Liver (tissue), 9 donors: ENCODE data around the gene SLC38A6. TPM values are rescaled to one million over a fixed set of nuclear protein-coding genes. Genes with fewer than 3 reads are reported as not detected.

Experiments
- DNase-seq: peaks from one replicate; pipeline ENCODE4 v3.0.0-alpha.2; 2017; ENCODE audit warnings: low spot score
- H3K27ac ChIP-seq, 2 donors: one replicate each; pipeline ENCODE4 v1.7.0; 2013; ENCODE audit warnings: inconsistent platforms in 2 of 2, low read length in 2 of 2, control low read depth in 1 of 2, low read depth in 1 of 2, mild to moderate bottlenecking in 1 of 2
- H3K27me3 ChIP-seq, 4 donors: one replicate each; pipeline versions ENCODE4 v1.6.1 to v1.7.0; 2013; ENCODE audit warnings: low read length in 3 of 4, inconsistent platforms in 1 of 4, mild to moderate bottlenecking in 1 of 4, moderate library complexity in 1 of 4; ENCODE audit not compliant: control insufficient read depth in 4 of 4, insufficient read depth in 4 of 4
- H3K36me3 ChIP-seq, 4 donors: one replicate each; pipeline versions ENCODE4 v1.6.1 to v1.7.0; 2013; ENCODE audit warnings: low read length in 3 of 4, mild to moderate bottlenecking in 3 of 4, low read depth in 1 of 4, moderate library complexity in 1 of 4; ENCODE audit not compliant: control insufficient read depth in 4 of 4, insufficient read depth in 3 of 4
- H3K4me1 ChIP-seq, 4 donors: one replicate each; pipeline versions ENCODE4 v1.6.1 to v1.7.0; 2013; ENCODE audit warnings: low read length in 3 of 4, mild to moderate bottlenecking in 3 of 4, moderate library complexity in 1 of 4; ENCODE audit not compliant: control insufficient read depth in 4 of 4, insufficient read depth in 4 of 4
- H3K4me3 ChIP-seq, 3 donors: one replicate each; pipeline versions ENCODE4 v1.6.1 to v1.7.0; 2013; ENCODE audit warnings: low read length in 3 of 3, control low read depth in 1 of 3, low read depth in 1 of 3, mild to moderate bottlenecking in 1 of 3
- H3K9ac ChIP-seq, 2 donors: one replicate each; pipeline ENCODE4 v1.7.0; 2013; ENCODE audit warnings: low read length in 2 of 2, mild to moderate bottlenecking in 2 of 2, moderate library complexity in 2 of 2, control low read depth in 1 of 2, low read depth in 1 of 2
- H3K9me3 ChIP-seq, 4 donors: one replicate each; pipeline versions ENCODE4 v1.6.1 to v1.7.0; 2013; ENCODE audit warnings: low read length in 3 of 4; ENCODE audit not compliant: control insufficient read depth in 4 of 4
- EGR1 ChIP-seq, 2 donors: IDR thresholded peaks; 2 replicates each; pipeline ENCODE4 v1.6.1; 2016 to 2018; ENCODE audit warnings: antibody characterized with exemption in 2 of 2, low read depth in 2 of 2
- FOXA1 ChIP-seq: IDR thresholded peaks from 2 replicates; pipeline ENCODE4 v1.6.1; 2016; ENCODE audit warnings: antibody characterized with exemption
- GABPA ChIP-seq, 2 donors: IDR thresholded peaks in 1 of 2; conservative IDR thresholded peaks in 1 of 2; 2 replicates each; pipeline ENCODE4 v1.6.1; 2016; ENCODE audit warnings: antibody characterized with exemption in 2 of 2, mild to moderate bottlenecking in 1 of 2, moderate library complexity in 1 of 2
- HNF4A ChIP-seq, 2 donors: conservative IDR thresholded peaks; 2 replicates each; pipeline ENCODE4 v1.6.1; 2016; ENCODE audit warnings: antibody characterized with exemption in 2 of 2, mild to moderate bottlenecking in 2 of 2
- RAD21 ChIP-seq, 2 donors: IDR thresholded peaks; 2 replicates each; pipeline ENCODE4 v1.6.1; 2016; ENCODE audit warnings: antibody characterized with exemption in 2 of 2, mild to moderate bottlenecking in 2 of 2
- RXRA ChIP-seq, 2 donors: IDR thresholded peaks; 2 replicates each; pipeline ENCODE4 v1.6.1; 2017 to 2018; ENCODE audit warnings: antibody characterized with exemption in 2 of 2, mild to moderate bottlenecking in 1 of 2
- SP1 ChIP-seq: IDR thresholded peaks from 2 replicates; pipeline ENCODE4 v1.6.1; 2018; ENCODE audit warnings: antibody characterized with exemption, mild to moderate bottlenecking
- TAF1 ChIP-seq: conservative IDR thresholded peaks from 2 replicates; pipeline ENCODE4 v1.6.1; 2016; ENCODE audit warnings: antibody characterized with exemption, mild to moderate bottlenecking
- YY1 ChIP-seq: IDR thresholded peaks from 2 replicates; pipeline ENCODE4 v1.6.1; 2016; ENCODE audit warnings: antibody characterized with exemption, mild to moderate bottlenecking
- WGBS: extraction: QIAGEN DNeasy Blood & Tissue Kit; methylation state at CpG from one replicate; pipeline ENCODE4 v1.1.7; 2013; 5-methylcytosine and 5-hydroxymethylcytosine counted together
- polyA plus RNA-seq, 2 donors: library from polyadenylated mRNA; stranded (reverse) in 1 of 2; unstranded in 1 of 2; fragments of 200-250 nt in 1 of 2; fragments of >200 nt in 1 of 2; fragmentation: Nextera tagmentation in 1 of 2; extraction: Ambion mirVana in 1 of 2; gene quantifications; one replicate each; pipeline versions ENCODE4 v1.2.1 to v1.2.3, GENCODE V29; 2013 to 2015
- total RNA-seq, 2 donors: library from RNA; depleted of rRNA; stranded (reverse); fragments of >200 nt; gene quantifications; one replicate each; pipeline ENCODE4 v1.2.3, GENCODE V29; 2014
- TF ChIP-seq, protein P1 (sequence below): fragments of 150-350 bp; IDR thresholded peaks from 2 replicates; pipeline ENCODE4 v1.5.1; 2017; ENCODE audit warnings: improper control_type of control experiment, low read depth, low read length; ENCODE audit not compliant: missing input control
- TF ChIP-seq, protein P2 (sequence below): IDR thresholded peaks from 2 replicates; pipeline ENCODE4 v1.6.1; 2016; ENCODE audit warnings: antibody characterized with exemption
- TF ChIP-seq, protein P3 (sequence below): IDR thresholded peaks from 2 replicates; pipeline ENCODE4 v1.6.1; 2016; ENCODE audit warnings: antibody characterized with exemption, mild to moderate bottlenecking
- donor health status: healthy.
- donor health status: healthy.
- donor health status: healthy.
- donor health status: healthy.
- donor health status: healthy.

SLC38A6 gene
- total and polyA plus RNA-seq, 4 donors, result 2.6 to 10.6 (median 6.4) TPM

DNA sequence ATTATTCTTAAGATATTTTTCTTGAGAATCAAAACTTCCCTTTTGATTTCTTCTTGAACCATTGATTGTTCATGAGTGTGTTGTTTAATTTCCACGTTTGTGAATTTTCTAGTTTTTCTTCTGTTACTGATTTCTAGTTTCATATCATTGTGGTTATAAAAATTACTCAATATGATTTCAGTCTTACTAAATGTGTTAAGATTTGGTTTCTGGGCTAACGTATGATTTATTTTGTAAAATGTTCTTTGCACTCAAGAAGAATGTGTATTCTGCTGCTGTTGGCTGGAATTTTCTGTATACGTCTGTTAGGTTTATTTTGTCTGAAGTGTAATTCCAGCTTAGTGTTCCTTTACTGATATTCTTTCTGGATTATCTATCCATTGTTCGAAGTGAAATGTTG is 24.8 kb upstream of the SLC38A6 start:
- no peak overlapping the region for H3K9ac ChIP-seq
- no peaks in the 10 kb centered on the region for H3K4me1 ChIP-seq
- TF ChIP-seq, protein P1, sequence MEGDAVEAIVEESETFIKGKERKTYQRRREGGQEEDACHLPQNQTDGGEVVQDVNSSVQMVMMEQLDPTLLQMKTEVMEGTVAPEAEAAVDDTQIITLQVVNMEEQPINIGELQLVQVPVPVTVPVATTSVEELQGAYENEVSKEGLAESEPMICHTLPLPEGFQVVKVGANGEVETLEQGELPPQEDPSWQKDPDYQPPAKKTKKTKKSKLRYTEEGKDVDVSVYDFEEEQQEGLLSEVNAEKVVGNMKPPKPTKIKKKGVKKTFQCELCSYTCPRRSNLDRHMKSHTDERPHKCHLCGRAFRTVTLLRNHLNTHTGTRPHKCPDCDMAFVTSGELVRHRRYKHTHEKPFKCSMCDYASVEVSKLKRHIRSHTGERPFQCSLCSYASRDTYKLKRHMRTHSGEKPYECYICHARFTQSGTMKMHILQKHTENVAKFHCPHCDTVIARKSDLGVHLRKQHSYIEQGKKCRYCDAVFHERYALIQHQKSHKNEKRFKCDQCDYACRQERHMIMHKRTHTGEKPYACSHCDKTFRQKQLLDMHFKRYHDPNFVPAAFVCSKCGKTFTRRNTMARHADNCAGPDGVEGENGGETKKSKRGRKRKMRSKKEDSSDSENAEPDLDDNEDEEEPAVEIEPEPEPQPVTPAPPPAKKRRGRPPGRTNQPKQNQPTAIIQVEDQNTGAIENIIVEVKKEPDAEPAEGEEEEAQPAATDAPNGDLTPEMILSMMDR, result no peak
- TF ChIP-seq YY1 (no peak), EGR1 (IDR thresholded peaks at IDR 0.05; ENCODE audit: low read depth in 2 of 2) (no peak), SP1 (no peak), TAF1 (no peak), HNF4A (conservative IDR thresholded peaks at IDR 0.05) (no peak), FOXA1 (no peak)
- TF ChIP-seq, protein P2, sequence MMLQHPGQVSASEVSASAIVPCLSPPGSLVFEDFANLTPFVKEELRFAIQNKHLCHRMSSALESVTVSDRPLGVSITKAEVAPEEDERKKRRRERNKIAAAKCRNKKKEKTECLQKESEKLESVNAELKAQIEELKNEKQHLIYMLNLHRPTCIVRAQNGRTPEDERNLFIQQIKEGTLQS, result no peak
- TF ChIP-seq, protein P3, sequence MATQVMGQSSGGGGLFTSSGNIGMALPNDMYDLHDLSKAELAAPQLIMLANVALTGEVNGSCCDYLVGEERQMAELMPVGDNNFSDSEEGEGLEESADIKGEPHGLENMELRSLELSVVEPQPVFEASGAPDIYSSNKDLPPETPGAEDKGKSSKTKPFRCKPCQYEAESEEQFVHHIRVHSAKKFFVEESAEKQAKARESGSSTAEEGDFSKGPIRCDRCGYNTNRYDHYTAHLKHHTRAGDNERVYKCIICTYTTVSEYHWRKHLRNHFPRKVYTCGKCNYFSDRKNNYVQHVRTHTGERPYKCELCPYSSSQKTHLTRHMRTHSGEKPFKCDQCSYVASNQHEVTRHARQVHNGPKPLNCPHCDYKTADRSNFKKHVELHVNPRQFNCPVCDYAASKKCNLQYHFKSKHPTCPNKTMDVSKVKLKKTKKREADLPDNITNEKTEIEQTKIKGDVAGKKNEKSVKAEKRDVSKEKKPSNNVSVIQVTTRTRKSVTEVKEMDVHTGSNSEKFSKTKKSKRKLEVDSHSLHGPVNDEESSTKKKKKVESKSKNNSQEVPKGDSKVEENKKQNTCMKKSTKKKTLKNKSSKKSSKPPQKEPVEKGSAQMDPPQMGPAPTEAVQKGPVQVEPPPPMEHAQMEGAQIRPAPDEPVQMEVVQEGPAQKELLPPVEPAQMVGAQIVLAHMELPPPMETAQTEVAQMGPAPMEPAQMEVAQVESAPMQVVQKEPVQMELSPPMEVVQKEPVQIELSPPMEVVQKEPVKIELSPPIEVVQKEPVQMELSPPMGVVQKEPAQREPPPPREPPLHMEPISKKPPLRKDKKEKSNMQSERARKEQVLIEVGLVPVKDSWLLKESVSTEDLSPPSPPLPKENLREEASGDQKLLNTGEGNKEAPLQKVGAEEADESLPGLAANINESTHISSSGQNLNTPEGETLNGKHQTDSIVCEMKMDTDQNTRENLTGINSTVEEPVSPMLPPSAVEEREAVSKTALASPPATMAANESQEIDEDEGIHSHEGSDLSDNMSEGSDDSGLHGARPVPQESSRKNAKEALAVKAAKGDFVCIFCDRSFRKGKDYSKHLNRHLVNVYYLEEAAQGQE, result no peak
- no peak overlapping the region for H3K27ac ChIP-seq
- no peaks in the 10 kb centered on the region for H3K27me3 ChIP-seq
- H3K36me3 ChIP-seq, result peaks cover 0 to 3% (median under 1%) of the 10 kb centered on the region in 4 donors
- no peak overlapping the region for H3K4me3 ChIP-seq
- 93% methylated on average over 4 of the region's 4 CpGs for WGBS
- H3K9me3 ChIP-seq, result peaks cover 0 to 34% (median 13%) of the 10 kb centered on the region in 4 donors
- DNase-seq, result no peak

DNA sequence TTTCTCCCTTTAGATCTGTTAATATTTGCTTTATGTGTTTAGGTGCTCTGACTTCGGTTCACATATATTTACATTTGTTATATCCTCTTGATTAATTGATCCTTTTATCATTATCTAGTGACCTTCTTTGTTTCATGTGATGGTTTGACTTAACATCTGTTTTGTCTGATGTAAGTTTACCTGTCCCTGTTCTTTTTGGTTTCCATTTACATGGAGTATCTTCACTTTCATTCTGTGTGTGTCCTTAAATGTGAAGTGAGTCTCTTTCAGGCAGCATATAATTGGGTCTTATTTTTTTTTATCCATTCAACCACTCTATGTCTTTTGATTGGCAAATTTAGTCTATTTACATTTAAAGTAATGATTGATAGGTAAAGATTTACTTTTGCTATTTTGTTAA is 24.4 kb upstream of the SLC38A6 start:
- no peak overlapping the region for H3K9ac ChIP-seq
- peaks cover 0 to 34% (median 13%) of the 10 kb centered on the region in 4 donors for H3K9me3 ChIP-seq
- peaks cover 0 to 3% (median under 1%) of the 10 kb centered on the region in 4 donors for H3K36me3 ChIP-seq
- TF ChIP-seq YY1 (no peak), RAD21 (IDR thresholded peaks at IDR 0.05) (no peak), EGR1 (IDR thresholded peaks at IDR 0.05; ENCODE audit: low read depth in 2 of 2) (no peak), RXRA (IDR thresholded peaks at IDR 0.05) (no peak), GABPA (IDR thresholded peaks at IDR 0.05 in 1 of 2, conservative IDR thresholded peaks at IDR 0.05 in 1 of 2) (no peak), FOXA1 (no peak), HNF4A (conservative IDR thresholded peaks at IDR 0.05) (no peak)
- TF ChIP-seq, protein P1, result no peak
- no peaks in the 10 kb centered on the region for H3K27me3 ChIP-seq
- no peak overlapping the region for H3K27ac ChIP-seq
- WGBS, result 94% methylated on average over 1 of the region's 1 CpG
- no peaks in the 10 kb centered on the region for H3K4me1 ChIP-seq
- H3K4me3 ChIP-seq, result no peak overlapping the region
- no peak for DNase-seq
